VCaP (cell line): ENCODE data around the gene HRAS.

Experiments used
- H3K27ac ChIP-seq: fragments of 450-650 bp; 2 replicates; pipeline ENCODE4 v1.5.1; 2017
- TF ChIP-seq, protein P1 (sequence below): fragments of 450-650 bp; conservative IDR thresholded peaks from 2 replicates; pipeline ENCODE4 v1.5.1; 2017; ENCODE audit warnings: mild to moderate bottlenecking, moderate library complexity

The HRAS gene

GRCh38 chr11:504053-504993, 31.1 kb downstream of the HRAS start:
- TF ChIP-seq, protein P1, sequence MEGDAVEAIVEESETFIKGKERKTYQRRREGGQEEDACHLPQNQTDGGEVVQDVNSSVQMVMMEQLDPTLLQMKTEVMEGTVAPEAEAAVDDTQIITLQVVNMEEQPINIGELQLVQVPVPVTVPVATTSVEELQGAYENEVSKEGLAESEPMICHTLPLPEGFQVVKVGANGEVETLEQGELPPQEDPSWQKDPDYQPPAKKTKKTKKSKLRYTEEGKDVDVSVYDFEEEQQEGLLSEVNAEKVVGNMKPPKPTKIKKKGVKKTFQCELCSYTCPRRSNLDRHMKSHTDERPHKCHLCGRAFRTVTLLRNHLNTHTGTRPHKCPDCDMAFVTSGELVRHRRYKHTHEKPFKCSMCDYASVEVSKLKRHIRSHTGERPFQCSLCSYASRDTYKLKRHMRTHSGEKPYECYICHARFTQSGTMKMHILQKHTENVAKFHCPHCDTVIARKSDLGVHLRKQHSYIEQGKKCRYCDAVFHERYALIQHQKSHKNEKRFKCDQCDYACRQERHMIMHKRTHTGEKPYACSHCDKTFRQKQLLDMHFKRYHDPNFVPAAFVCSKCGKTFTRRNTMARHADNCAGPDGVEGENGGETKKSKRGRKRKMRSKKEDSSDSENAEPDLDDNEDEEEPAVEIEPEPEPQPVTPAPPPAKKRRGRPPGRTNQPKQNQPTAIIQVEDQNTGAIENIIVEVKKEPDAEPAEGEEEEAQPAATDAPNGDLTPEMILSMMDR: no peak
- H3K27ac ChIP-seq: peak overlapping the region; percentile 99; the same call in 1 of the 2 replicates

DNA sequence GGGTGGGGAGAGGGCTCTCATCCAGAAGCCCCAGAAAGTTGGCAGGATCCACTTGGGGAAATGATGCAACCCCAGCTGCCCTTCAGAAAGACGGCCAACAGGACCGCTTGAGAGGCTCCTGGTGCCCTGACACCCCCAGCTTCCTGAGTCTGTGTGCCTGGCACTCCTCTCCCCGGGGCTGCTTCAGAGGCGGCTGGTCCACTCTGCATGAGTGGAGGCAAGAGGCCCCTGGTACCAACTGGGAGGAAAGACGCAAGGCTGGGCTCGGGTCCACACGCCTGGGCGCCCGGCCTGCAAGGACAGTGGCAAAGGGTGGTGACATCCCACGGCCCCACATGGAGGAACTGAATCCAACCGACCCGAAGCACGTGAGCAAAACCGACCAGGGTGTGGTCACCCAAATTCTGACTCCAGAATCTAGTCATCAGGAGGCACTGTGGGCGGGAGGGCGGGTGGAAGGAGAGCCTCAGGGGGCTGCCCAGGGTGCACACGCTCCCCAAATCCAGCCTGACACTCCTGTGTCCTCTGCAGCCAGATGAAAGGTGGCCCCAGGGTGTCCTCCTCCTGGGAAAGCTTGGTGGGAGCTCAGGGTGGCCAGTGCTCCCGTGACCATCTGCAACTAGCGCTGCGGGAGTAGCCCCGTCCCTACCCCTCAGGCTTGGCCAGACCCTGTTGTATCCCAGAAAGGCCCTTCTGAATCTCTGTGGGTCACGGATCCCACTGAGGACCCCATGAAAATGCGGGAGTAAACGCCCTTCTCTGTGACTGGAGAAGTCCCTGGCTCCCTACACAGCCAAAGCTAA, 32.0 kb downstream of the HRAS start:
- no peak overlapping the region; the same call in 1 of the 2 replicates for H3K27ac ChIP-seq
- TF ChIP-seq, protein P1: no peak

DNA sequence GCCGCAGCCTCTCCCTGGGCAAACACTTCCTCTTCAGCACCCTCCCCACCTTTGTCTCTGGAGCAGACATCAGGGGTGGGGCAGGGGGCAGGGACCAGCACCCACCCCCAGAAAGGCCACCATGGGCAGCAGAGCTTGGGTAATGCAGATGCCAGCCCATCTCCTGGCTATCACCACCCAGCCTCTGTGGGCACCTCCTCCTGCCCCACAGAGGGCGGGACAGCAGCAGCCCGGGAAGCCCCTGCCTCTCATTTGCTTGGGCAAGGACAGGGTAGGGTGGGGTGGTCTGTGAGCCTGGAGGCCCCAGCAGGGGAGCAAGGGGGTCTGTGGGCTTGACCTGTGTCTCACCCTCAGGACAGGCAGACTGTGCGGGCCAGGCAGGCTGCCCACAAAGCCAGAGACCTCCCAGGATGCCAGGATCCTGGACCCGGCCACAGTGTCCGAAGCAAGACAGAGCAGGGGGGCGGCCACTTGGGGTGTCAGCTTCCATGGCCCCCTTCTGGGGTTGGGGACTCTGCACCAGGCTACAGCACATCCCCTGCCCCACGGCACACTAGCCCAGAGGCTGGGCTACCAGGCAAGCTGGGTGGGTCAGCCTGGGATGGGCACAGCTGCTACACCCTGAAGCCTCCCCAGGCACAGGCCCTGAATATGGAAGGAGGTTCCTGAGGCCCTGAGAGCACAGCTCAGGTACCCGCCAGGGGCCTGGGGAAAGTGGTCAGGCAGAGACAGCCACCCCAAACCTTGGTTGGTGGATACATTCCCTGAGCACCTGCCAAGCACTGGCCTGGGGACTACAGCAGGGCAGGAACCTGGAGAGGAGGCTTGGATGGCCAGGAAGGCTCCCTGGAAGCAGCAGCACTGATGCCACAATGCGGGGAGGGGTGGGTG, 32.8 kb downstream of the HRAS start:
- TF ChIP-seq, protein P1: no peak
- no peak overlapping the region for H3K27ac ChIP-seq

DNA sequence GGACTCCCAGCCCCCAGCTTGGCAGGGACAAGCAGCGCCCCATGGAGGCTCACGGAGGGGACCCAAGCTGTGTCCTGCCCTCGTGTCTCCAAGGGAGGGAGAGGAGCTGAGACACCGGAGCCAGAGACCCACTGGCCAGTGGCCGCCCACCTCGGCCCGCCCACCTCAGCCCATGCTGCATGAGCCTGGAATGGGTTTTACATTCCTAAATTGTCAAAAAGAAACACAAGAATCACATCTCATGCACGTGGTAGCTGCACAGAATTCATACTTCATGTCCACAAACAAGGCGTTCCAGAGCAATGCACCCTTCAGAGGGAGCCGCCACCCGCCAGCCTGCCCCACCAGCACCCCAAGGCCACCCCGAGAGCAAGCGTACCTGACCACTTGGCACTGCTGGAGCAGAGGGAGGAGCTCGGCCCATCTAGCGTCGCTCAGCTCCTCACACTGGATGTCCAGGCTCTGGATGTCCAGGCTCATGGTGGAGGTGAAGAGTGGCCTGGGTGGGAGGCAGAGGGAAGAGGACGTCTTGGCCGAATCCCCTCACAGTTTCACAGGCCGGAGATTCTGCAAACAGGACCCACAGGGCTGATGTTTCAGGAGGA, 33.6 kb downstream of the HRAS start:
- H3K27ac ChIP-seq: no peak overlapping the region
- TF ChIP-seq, protein P1: no peak

DNA sequence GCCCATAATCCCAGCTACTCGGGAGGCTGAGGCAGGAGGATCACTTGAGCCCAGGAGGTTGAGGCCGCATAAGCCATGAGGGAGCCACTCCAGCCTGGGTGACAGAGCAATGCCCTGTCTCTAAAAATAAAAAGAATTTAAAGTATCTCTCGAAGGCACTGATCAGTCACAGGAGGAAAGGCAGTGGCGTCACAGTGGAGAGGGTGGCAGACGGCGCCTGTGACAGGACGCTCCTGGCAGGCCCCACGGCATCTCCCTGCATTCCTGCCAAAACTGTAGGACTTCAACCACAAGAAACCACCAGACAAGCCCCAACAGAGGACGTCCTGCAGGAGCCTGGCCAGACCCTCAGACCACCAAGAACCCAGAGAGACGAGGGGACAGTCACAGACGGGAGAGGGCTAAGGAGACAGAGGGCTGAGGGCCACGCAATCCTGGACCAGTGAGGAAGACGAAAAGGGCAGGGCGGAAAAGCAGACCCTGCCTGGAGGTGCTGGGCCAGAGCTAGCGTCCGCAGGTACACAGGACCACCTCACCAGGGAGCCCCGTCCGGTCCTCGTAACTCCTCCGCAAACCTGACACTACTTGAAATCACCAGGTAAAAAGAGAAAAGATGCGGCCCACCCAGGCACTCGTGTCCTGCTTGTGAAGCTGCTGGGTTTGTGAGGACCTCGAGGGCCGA, 34.2 kb downstream of the HRAS start:
- no peak overlapping the region for H3K27ac ChIP-seq
- TF ChIP-seq, protein P1: no peak

DNA sequence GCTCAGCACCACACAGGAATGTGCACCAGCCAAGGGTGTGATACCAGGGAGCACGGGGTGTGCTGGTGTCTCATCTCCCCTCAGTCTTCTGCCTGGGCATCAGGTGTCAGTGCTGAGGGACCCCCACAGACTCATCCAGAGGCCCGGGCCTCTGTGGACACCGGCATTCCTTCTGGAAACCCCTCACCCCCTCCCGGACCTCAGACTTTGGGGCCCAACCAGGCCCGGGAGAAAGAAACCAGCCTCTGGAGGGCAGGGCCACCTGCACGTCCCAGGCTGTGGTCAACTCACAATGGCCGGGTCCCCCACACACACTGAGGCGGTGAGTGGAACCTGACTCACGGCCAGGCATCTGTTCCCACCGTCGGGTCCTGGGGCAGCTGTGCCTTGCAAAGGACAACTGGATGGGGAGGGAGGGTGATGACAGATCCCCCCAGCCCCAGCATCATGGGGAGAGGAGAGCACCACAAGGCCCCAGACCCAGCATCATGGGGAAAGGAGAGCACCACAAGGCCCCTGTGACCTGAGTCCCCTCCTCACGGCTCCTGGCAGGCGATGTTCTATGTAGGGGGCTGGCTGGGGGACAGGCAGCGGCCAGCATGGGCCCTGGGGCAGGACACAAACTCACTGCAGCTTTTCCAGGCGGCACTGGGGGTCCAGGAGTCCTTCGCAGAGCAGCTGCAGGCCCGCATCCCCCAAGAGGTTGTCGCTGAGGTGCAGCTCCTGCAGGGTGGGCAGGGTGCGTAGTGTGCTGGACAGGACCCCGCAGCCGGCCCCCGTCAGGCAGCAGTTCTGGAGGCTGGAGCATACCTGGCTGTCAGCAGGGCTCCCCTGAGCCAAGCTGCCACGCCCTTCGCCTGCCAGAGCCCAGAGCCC, 35.9 kb downstream of the HRAS start:
- no peak overlapping the region for H3K27ac ChIP-seq
- TF ChIP-seq, protein P1: no peak
